Measurements from ENCODE around the gene CBR4.

CBR4 gene

DNA sequence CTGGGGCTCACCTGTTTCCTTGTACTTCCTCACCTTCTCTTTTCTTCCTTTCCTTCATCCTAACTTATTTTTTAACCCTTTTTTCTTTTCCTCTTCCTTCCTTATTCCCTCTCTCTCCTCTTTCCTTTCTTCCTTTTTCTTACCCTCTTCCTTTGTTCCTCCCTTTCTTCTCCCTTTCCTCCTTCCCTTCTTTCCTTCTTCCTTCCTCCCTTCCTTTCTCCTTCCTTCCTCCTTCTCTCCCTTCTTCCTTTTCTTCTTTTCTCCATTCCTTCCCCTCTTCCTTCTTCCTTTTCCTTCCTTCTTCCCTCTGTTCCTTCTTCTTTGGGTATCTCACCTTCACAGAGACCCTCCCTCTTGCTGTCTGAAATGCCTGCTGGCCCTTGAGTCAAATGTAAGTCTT lies 22.1 kb upstream of the CBR4 start:
- Histone ChIP-seq H3K9me3 (ENCODE audit: control insufficient read depth, insufficient read depth, low read length) (no peaks in the 10 kb centered on the region), H3K9me2 (replicated peaks; ENCODE audit: control insufficient read depth, low read length) (no peaks in the 10 kb centered on the region), H3K36me3 (ENCODE audit: control insufficient read depth, low read length) (no peaks in the 10 kb centered on the region), H3F3A (ENCODE audit: control insufficient read depth, insufficient read depth) (no peaks in the 10 kb centered on the region), H3K4me3 (ENCODE audit: low read length) (no peak overlapping the region), H3K79me2 (ENCODE audit: control insufficient read depth, low read length) (no peaks in the 10 kb centered on the region), H3K4me2 (ENCODE audit: low read length) (no peak overlapping the region), H3K4me1 (ENCODE audit: control insufficient read depth, low read length) (no peaks in the 10 kb centered on the region), H4K20me1 (ENCODE audit: control insufficient read depth, insufficient read depth, low read depth, low read length) (no peaks in the 10 kb centered on the region), H3K27me3 (ENCODE audit: control insufficient read depth, low read length) (no peaks in the 10 kb centered on the region), H3K27ac (ENCODE audit: low read depth, low read length) (no peak overlapping the region)
- no peak for TF ChIP-seq EZH2phosphoT487 (IDR thresholded peaks at IDR 0.05; ENCODE audit: borderline replicate concordance, low read length)
- TF ChIP-seq, protein P1, sequence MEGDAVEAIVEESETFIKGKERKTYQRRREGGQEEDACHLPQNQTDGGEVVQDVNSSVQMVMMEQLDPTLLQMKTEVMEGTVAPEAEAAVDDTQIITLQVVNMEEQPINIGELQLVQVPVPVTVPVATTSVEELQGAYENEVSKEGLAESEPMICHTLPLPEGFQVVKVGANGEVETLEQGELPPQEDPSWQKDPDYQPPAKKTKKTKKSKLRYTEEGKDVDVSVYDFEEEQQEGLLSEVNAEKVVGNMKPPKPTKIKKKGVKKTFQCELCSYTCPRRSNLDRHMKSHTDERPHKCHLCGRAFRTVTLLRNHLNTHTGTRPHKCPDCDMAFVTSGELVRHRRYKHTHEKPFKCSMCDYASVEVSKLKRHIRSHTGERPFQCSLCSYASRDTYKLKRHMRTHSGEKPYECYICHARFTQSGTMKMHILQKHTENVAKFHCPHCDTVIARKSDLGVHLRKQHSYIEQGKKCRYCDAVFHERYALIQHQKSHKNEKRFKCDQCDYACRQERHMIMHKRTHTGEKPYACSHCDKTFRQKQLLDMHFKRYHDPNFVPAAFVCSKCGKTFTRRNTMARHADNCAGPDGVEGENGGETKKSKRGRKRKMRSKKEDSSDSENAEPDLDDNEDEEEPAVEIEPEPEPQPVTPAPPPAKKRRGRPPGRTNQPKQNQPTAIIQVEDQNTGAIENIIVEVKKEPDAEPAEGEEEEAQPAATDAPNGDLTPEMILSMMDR (IDR thresholded peaks at IDR 0.05; ENCODE audit: low read depth, low read length, poor library complexity, severe bottlenecking): no peak

DNA sequence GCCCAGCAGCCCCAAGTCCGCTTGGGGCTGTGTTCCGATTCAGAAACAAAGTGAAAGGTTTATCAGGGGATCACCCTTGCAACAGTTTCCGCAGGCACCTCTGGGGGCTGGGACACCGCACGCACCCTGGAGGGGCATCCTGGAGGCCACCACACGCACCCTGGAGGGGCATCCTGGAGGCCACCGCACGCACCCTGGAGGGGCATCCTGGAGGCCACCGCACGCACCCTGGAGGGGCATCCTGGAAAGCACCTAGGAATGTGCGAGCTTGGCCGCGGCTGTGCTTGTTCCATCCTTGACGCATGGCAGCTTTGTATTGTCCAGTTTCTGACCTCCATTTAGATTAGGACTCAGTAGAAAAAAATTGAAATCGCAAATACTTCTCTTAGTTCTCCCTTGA lies 21.3 kb upstream of the CBR4 start:
- Histone ChIP-seq H3K4me1 (ENCODE audit: control insufficient read depth, low read length) (no peaks in the 10 kb centered on the region), H3K9me2 (replicated peaks; ENCODE audit: control insufficient read depth, low read length) (no peaks in the 10 kb centered on the region), H3K4me3 (ENCODE audit: low read length) (no peak overlapping the region), H3K79me2 (ENCODE audit: control insufficient read depth, low read length) (no peaks in the 10 kb centered on the region), H3K27ac (ENCODE audit: low read depth, low read length) (no peak overlapping the region), H4K20me1 (ENCODE audit: control insufficient read depth, insufficient read depth, low read depth, low read length) (no peaks in the 10 kb centered on the region), H3K4me2 (ENCODE audit: low read length) (no peak overlapping the region), H3F3A (ENCODE audit: control insufficient read depth, insufficient read depth) (no peaks in the 10 kb centered on the region), H3K9me3 (ENCODE audit: control insufficient read depth, insufficient read depth, low read length) (no peaks in the 10 kb centered on the region), H3K36me3 (ENCODE audit: control insufficient read depth, low read length) (no peaks in the 10 kb centered on the region), H3K27me3 (ENCODE audit: control insufficient read depth, low read length) (no peaks in the 10 kb centered on the region)
- no peak for TF ChIP-seq EZH2phosphoT487 (IDR thresholded peaks at IDR 0.05; ENCODE audit: borderline replicate concordance, low read length)
- TF ChIP-seq, protein P1 (IDR thresholded peaks at IDR 0.05; ENCODE audit: low read depth, low read length, poor library complexity, severe bottlenecking): no peak

DNA sequence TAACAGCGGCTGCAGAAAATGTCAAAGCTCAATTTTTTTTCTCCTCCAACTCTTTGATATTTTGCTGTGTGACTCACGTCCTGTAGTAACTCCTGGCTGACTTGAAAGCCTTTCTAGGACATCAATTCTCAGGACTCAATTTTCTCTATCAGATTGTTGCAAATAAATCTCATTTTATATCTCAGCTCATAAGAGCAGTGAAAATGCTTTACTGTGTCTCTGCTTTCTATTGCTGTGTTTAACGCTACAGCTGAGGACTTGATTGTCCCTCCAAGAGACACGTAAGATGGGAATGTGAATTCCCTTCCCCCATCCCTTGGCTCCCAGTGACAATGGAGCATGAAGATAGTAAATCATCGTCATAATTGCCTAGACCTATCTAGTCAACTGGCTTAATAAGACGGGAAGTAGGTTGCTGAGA lies 20.5 kb upstream of the CBR4 start:
- H3K9me2 ChIP-seq (replicated peaks; ENCODE audit: control insufficient read depth, low read length): no peaks in the 10 kb centered on the region
- no peak overlapping the region for H3K4me2 ChIP-seq (ENCODE audit: low read length)
- no peaks in the 10 kb centered on the region for H3K79me2 ChIP-seq (ENCODE audit: control insufficient read depth, low read length)
- TF ChIP-seq EZH2phosphoT487 (IDR thresholded peaks at IDR 0.05; ENCODE audit: borderline replicate concordance, low read length): no peak
- TF ChIP-seq, protein P1 (IDR thresholded peaks at IDR 0.05; ENCODE audit: low read depth, low read length, poor library complexity, severe bottlenecking): no peak
- H3K27me3 ChIP-seq (ENCODE audit: control insufficient read depth, low read length): no peaks in the 10 kb centered on the region
- H3K4me1 ChIP-seq (ENCODE audit: control insufficient read depth, low read length): no peaks in the 10 kb centered on the region
- H3F3A ChIP-seq (ENCODE audit: control insufficient read depth, insufficient read depth): no peaks in the 10 kb centered on the region
- no peaks in the 10 kb centered on the region for H3K36me3 ChIP-seq (ENCODE audit: control insufficient read depth, low read length)
- no peak overlapping the region for H3K27ac ChIP-seq (ENCODE audit: low read depth, low read length)
- no peak overlapping the region for H3K4me3 ChIP-seq (ENCODE audit: low read length)
- H3K9me3 ChIP-seq (ENCODE audit: control insufficient read depth, insufficient read depth, low read length): no peaks in the 10 kb centered on the region
- H4K20me1 ChIP-seq (ENCODE audit: control insufficient read depth, insufficient read depth, low read depth, low read length): no peaks in the 10 kb centered on the region

DNA sequence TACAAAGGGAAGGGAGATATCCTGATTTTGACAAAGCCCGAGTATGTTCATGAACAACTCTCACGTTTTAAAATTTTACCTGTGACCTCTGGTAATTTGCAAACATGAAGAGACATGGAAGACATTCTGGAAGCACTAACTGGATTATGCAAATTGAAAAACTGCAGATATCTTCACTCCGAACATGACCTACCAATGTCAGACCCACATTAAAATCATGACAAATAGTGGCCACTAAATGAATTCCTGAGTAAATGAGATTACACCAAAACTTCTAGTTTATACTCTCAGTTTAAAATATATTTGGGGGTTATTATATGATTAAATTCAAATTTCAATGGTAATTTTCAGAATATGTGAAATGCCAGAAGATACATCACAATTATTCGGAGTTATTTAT lies 19.9 kb upstream of the CBR4 start:
- Histone ChIP-seq H4K20me1 (ENCODE audit: control insufficient read depth, insufficient read depth, low read depth, low read length) (no peaks in the 10 kb centered on the region), H3K36me3 (ENCODE audit: control insufficient read depth, low read length) (no peaks in the 10 kb centered on the region), H3F3A (ENCODE audit: control insufficient read depth, insufficient read depth) (no peaks in the 10 kb centered on the region), H3K4me2 (ENCODE audit: low read length) (no peak overlapping the region), H3K4me3 (ENCODE audit: low read length) (no peak overlapping the region), H3K27me3 (ENCODE audit: control insufficient read depth, low read length) (no peaks in the 10 kb centered on the region), H3K9me2 (replicated peaks; ENCODE audit: control insufficient read depth, low read length) (no peaks in the 10 kb centered on the region), H3K9me3 (ENCODE audit: control insufficient read depth, insufficient read depth, low read length) (no peaks in the 10 kb centered on the region), H3K4me1 (ENCODE audit: control insufficient read depth, low read length) (no peaks in the 10 kb centered on the region), H3K79me2 (ENCODE audit: control insufficient read depth, low read length) (no peaks in the 10 kb centered on the region), H3K27ac (ENCODE audit: low read depth, low read length) (no peak overlapping the region)
- TF ChIP-seq, protein P1 (IDR thresholded peaks at IDR 0.05; ENCODE audit: low read depth, low read length, poor library complexity, severe bottlenecking): no peak
- no peak for TF ChIP-seq EZH2phosphoT487 (IDR thresholded peaks at IDR 0.05; ENCODE audit: borderline replicate concordance, low read length)
